Measurements from ENCODE around the gene RNF144B.

Gene RNF144B

GRCh38 chr6:18432619-18433018 lies 45.5 kb downstream of the RNF144B start:
- no peak overlapping the region for H3K4me3 ChIP-seq (ENCODE audit: low read length)
- H3K27me3 ChIP-seq (ENCODE audit: control insufficient read depth, insufficient read depth, low read length): no peaks in the 10 kb centered on the region
- DNase-seq (ENCODE audit: low read depth, low spot score): no peak
- no CpG with 5 or more reads among the region's 3 CpGs for WGBS (ENCODE audit: insufficient coverage, insufficient read length)
- H3K27ac ChIP-seq (ENCODE audit: low read length): no peak overlapping the region
- H3K9me3 ChIP-seq (ENCODE audit: control insufficient read depth, insufficient read depth, low read length): no peaks in the 10 kb centered on the region
- H3K4me1 ChIP-seq (ENCODE audit: control insufficient read depth, insufficient read depth, low read length): peaks cover 1% of the 10 kb centered on the region; the same call in 1 of the 2 replicates
- H3K36me3 ChIP-seq (ENCODE audit: control insufficient read depth, insufficient read depth, low read length): no peaks in the 10 kb centered on the region

GRCh38 chr6:18433059-18433458 lies 45.9 kb downstream of the RNF144B start:
- Histone ChIP-seq H3K36me3 (ENCODE audit: control insufficient read depth, insufficient read depth, low read length) (no peaks in the 10 kb centered on the region), H3K4me1 (ENCODE audit: control insufficient read depth, insufficient read depth, low read length) (peaks cover 1% of the 10 kb centered on the region; the same call in 1 of the 2 replicates)
- no CpG with 5 or more reads among the region's 2 CpGs for WGBS (ENCODE audit: insufficient coverage, insufficient read length)

DNA sequence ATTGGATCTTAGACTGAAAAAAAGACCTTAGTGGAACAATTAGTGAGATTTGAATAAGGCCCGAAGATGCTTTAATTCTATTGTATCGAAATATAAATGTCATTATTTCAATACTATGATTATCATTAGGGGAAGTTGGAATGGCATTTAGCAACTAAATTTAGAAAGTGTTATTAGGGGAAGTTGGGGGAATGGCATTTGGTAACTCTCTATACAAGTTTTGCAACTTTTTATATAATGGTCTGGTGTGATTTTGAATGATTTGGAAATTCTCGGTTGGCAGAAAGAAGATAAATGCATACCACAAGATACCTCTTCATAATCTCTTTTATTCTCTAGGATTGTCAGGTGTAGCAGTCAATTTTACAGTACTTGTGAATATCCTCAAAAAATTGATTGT lies 49.2 kb downstream of the RNF144B start:
- Histone ChIP-seq H3K9me3 (ENCODE audit: control insufficient read depth, insufficient read depth, low read length) (no peaks in the 10 kb centered on the region), H3K36me3 (ENCODE audit: control insufficient read depth, insufficient read depth, low read length) (no peaks in the 10 kb centered on the region), H3K4me1 (ENCODE audit: control insufficient read depth, insufficient read depth, low read length) (peaks cover 1% of the 10 kb centered on the region; the same call in 1 of the 2 replicates), H3K27me3 (ENCODE audit: control insufficient read depth, insufficient read depth, low read length) (no peaks in the 10 kb centered on the region), H3K27ac (ENCODE audit: low read length) (no peak overlapping the region), H3K4me3 (ENCODE audit: low read length) (no peak overlapping the region)
- DNase-seq (ENCODE audit: low read depth, low spot score): no peak
- no CpG with 5 or more reads among the region's 3 CpGs for WGBS (ENCODE audit: insufficient coverage, insufficient read length)

More at GRCh38 chr6:18433059-18433458, 45.9 kb downstream of the RNF144B start:
- Histone ChIP-seq H3K4me3 (ENCODE audit: low read length) (no peak overlapping the region), H3K27ac (ENCODE audit: low read length) (no peak overlapping the region), H3K27me3 (ENCODE audit: control insufficient read depth, insufficient read depth, low read length) (no peaks in the 10 kb centered on the region), H3K9me3 (ENCODE audit: control insufficient read depth, insufficient read depth, low read length) (no peaks in the 10 kb centered on the region)
- DNase-seq (ENCODE audit: low read depth, low spot score): no peak

- no peak overlapping the region for H3K4me3 ChIP-seq (ENCODE audit: low read length)
- H3K4me1 ChIP-seq (ENCODE audit: control insufficient read depth, insufficient read depth, low read length): no peaks in the 10 kb centered on the region
- DNase-seq (ENCODE audit: low read depth, low spot score): no peak
- no peak overlapping the region for H3K27ac ChIP-seq (ENCODE audit: low read length)
- no peaks in the 10 kb centered on the region for H3K27me3 ChIP-seq (ENCODE audit: control insufficient read depth, insufficient read depth, low read length)
- no peaks in the 10 kb centered on the region for H3K9me3 ChIP-seq (ENCODE audit: control insufficient read depth, insufficient read depth, low read length)
- H3K36me3 ChIP-seq (ENCODE audit: control insufficient read depth, insufficient read depth, low read length): no peaks in the 10 kb centered on the region
These were observed 52.4 kb downstream of the RNF144B start for GRCh38 chr6:18439581-18439980.

DNA sequence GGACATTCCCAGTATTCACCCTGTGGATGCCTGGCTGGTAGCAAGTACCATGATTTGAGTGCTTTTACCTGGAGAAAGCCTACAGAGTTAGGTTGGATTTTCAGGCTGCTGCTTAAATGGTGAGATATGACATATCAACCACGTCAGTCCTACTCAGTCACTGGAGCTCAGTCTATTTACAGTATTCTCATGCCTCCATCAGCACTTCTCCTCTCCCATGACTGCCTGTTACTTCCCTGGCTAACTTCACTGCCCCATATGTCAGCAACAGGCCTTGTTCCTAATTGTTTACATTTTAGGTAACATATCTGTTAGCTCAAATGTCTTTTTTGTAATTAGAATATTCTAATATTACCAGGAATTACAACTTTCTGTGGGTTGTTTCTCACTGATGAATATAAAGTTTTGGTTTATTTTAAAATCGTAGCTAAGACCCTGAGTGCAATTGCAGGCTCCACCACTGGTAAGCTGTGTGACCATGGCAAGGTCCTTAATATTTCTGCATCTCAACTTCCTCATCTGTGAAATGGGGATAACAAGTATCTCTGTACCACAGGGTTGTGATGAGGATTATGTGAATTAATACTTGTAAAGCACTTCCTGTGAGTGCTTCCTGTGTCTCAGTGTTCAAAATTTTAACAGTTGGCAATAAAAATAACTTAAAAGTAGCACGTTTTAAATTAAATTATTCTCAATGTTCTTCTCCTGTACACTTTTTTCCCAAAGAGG lies 54.3 kb downstream of the RNF144B start:
- Histone ChIP-seq H3K4me1 (ENCODE audit: control insufficient read depth, insufficient read depth, low read length) (no peaks in the 10 kb centered on the region), H3K9me3 (ENCODE audit: control insufficient read depth, insufficient read depth, low read length) (no peaks in the 10 kb centered on the region), H3K36me3 (ENCODE audit: control insufficient read depth, insufficient read depth, low read length) (no peaks in the 10 kb centered on the region), H3K27me3 (ENCODE audit: control insufficient read depth, insufficient read depth, low read length) (no peaks in the 10 kb centered on the region), H3K27ac (ENCODE audit: low read length) (no peak overlapping the region), H3K4me3 (ENCODE audit: low read length) (no peak overlapping the region)
- DNase-seq (ENCODE audit: low read depth, low spot score): no peak
- WGBS (ENCODE audit: insufficient coverage, insufficient read length): no CpG with 5 or more reads among the region's 3 CpGs

DNA sequence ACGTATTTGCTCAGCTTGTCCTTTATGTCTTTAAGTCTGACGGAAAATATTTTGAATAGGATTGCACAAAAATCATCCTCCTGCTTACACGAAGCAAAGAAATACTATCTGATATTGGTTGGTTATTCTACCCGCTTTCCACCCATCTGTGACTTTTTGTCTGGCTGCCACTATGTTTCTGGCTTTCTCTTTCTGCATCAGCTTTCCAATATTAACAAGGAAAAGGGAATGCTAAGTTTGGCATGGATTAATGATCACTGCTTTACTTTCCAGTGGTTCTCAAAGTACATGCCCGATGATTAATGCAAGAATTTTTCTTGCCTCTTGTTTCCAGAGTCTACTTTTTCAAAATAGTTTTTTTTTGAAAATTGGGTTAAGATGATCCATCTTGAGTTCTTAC lies 57.0 kb downstream of the RNF144B start:
- Histone ChIP-seq H3K36me3 (ENCODE audit: control insufficient read depth, insufficient read depth, low read length) (no peaks in the 10 kb centered on the region), H3K9me3 (ENCODE audit: control insufficient read depth, insufficient read depth, low read length) (no peaks in the 10 kb centered on the region), H3K27me3 (ENCODE audit: control insufficient read depth, insufficient read depth, low read length) (no peaks in the 10 kb centered on the region), H3K4me3 (ENCODE audit: low read length) (no peak overlapping the region), H3K4me1 (ENCODE audit: control insufficient read depth, insufficient read depth, low read length) (no peaks in the 10 kb centered on the region), H3K27ac (ENCODE audit: low read length) (no peak overlapping the region)
- WGBS (ENCODE audit: insufficient coverage, insufficient read length): no CpG with 5 or more reads among the region's 5 CpGs
- DNase-seq (ENCODE audit: low read depth, low spot score): no peak

DNA sequence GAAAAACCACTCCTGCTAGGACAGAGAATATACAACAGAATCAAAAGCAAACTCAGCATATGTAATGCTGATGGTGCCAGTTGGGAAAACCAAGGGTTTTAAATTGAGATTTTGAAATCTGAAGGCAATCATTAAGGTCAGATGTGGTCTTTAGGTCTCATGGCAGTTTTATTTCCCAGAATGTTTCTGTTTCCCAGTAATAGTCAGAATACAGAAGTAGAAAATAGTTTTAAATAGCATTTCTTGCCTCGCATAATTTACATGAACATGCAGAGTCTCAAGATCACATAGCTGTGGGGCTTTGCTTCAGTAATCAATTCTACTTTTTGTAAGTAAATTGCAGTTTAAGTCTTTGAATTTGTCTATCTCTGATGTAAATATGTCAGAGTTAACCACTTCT lies 58.1 kb downstream of the RNF144B start:
- H3K27ac ChIP-seq (ENCODE audit: low read length): no peak overlapping the region
- no peak overlapping the region for H3K4me3 ChIP-seq (ENCODE audit: low read length)
- DNase-seq (ENCODE audit: low read depth, low spot score): no peak
- WGBS (ENCODE audit: insufficient coverage, insufficient read length): no CpG with 5 or more reads among the region's 1 CpG
- H3K27me3 ChIP-seq (ENCODE audit: control insufficient read depth, insufficient read depth, low read length): no peaks in the 10 kb centered on the region
- no peaks in the 10 kb centered on the region for H3K36me3 ChIP-seq (ENCODE audit: control insufficient read depth, insufficient read depth, low read length)
- no peaks in the 10 kb centered on the region for H3K4me1 ChIP-seq (ENCODE audit: control insufficient read depth, insufficient read depth, low read length)
- no peaks in the 10 kb centered on the region for H3K9me3 ChIP-seq (ENCODE audit: control insufficient read depth, insufficient read depth, low read length)

- H3K36me3 ChIP-seq (ENCODE audit: control insufficient read depth, insufficient read depth, low read length): no peaks in the 10 kb centered on the region
- H3K27ac ChIP-seq (ENCODE audit: low read length): no peak overlapping the region
- H3K4me3 ChIP-seq (ENCODE audit: low read length): no peak overlapping the region
- no peaks in the 10 kb centered on the region for H3K27me3 ChIP-seq (ENCODE audit: control insufficient read depth, insufficient read depth, low read length)
- no peaks in the 10 kb centered on the region for H3K4me1 ChIP-seq (ENCODE audit: control insufficient read depth, insufficient read depth, low read length)
- H3K9me3 ChIP-seq (ENCODE audit: control insufficient read depth, insufficient read depth, low read length): no peaks in the 10 kb centered on the region
- DNase-seq (ENCODE audit: low read depth, low spot score): no peak
- no CpG with 5 or more reads among the region's 2 CpGs for WGBS (ENCODE audit: insufficient coverage, insufficient read length)
These were observed 59.6 kb downstream of the RNF144B start for GRCh38 chr6:18446771-18447170.

- H3K27me3 ChIP-seq (ENCODE audit: control insufficient read depth, insufficient read depth, low read length): no peaks in the 10 kb centered on the region
These were observed 60.4 kb downstream of the RNF144B start for GRCh38 chr6:18447552-18447951.

DNA sequence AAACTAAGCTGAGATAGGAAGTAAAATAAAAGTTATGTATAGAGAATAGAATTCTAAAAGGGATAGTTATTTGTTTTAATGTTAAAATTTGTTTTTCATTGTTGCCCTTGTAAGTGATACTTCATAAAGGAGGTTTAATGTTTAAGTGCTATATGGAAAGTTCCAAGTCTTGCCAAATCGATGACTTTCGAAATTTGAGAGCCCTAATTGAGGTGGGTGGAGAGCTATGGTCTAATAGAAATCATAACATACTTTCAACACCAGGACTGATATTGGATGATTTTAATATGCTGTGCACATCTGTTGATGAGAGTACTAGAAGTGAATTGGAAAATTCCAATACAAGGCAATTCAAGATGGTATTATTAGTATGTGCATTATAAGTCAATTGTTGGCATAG lies 64.6 kb downstream of the RNF144B start:
- no peaks in the 10 kb centered on the region for H3K27me3 ChIP-seq (ENCODE audit: control insufficient read depth, insufficient read depth, low read length)
- H3K9me3 ChIP-seq (ENCODE audit: control insufficient read depth, insufficient read depth, low read length): no peaks in the 10 kb centered on the region
- no peaks in the 10 kb centered on the region for H3K4me1 ChIP-seq (ENCODE audit: control insufficient read depth, insufficient read depth, low read length)
- no peak overlapping the region for H3K27ac ChIP-seq (ENCODE audit: low read length)
- DNase-seq (ENCODE audit: low read depth, low spot score): no peak
- no peak overlapping the region for H3K4me3 ChIP-seq (ENCODE audit: low read length)
- no peaks in the 10 kb centered on the region for H3K36me3 ChIP-seq (ENCODE audit: control insufficient read depth, insufficient read depth, low read length)
- no CpG with 5 or more reads among the region's 2 CpGs for WGBS (ENCODE audit: insufficient coverage, insufficient read length)

More at GRCh38 chr6:18447552-18447951, 60.4 kb downstream of the RNF144B start:
- DNase-seq (ENCODE audit: low read depth, low spot score): no peak
- Histone ChIP-seq H3K4me1 (ENCODE audit: control insufficient read depth, insufficient read depth, low read length) (no peaks in the 10 kb centered on the region), H3K9me3 (ENCODE audit: control insufficient read depth, insufficient read depth, low read length) (no peaks in the 10 kb centered on the region), H3K36me3 (ENCODE audit: control insufficient read depth, insufficient read depth, low read length) (no peaks in the 10 kb centered on the region), H3K4me3 (ENCODE audit: low read length) (no peak overlapping the region), H3K27ac (ENCODE audit: low read length) (no peak overlapping the region)
- no CpG with 5 or more reads among the region's 2 CpGs for WGBS (ENCODE audit: insufficient coverage, insufficient read length)

GRCh38 chr6:18454446-18454845 lies 67.3 kb downstream of the RNF144B start:
- Histone ChIP-seq H3K9me3 (ENCODE audit: control insufficient read depth, insufficient read depth, low read length) (no peaks in the 10 kb centered on the region), H3K27ac (ENCODE audit: low read length) (no peak overlapping the region), H3K4me1 (ENCODE audit: control insufficient read depth, insufficient read depth, low read length) (no peaks in the 10 kb centered on the region), H3K27me3 (ENCODE audit: control insufficient read depth, insufficient read depth, low read length) (no peaks in the 10 kb centered on the region), H3K4me3 (ENCODE audit: low read length) (no peak overlapping the region), H3K36me3 (ENCODE audit: control insufficient read depth, insufficient read depth, low read length) (no peaks in the 10 kb centered on the region)
- DNase-seq (ENCODE audit: low read depth, low spot score): no peak
- no CpG with 5 or more reads among the region's 4 CpGs for WGBS (ENCODE audit: insufficient coverage, insufficient read length)

Data from iPS DF 6.9 (cell line).